Activated B cell treated with CpG ODN at 0.5 μM for 24 hours (primary cell): Measurements from ENCODE around the gene DPRX. TPM values are rescaled to one million over a fixed set of nuclear protein-coding genes. Genes with fewer than 3 reads are reported as not detected.
"Not testable (repeated sequence)": the region's sequence is repeated elsewhere in the genome, so short reads cannot be mapped to it uniquely, and the experiment has no call there.

ENCODE experiments used
- ATAC-seq: fragments of 200-7000 bp; cut with Tn5 transposase; one replicate; pipeline ENCODE4 v1.10.0; 2021; ENCODE audit warnings: low read depth, mild to moderate bottlenecking, moderate library complexity
- CTCF ChIA-PET: fragments of 350-600 bp; sonication (Branson Sonifier 250); formaldehyde crosslinking; loops from one replicate; lab custom pipeline; 2021; ENCODE audit warnings: antibody characterized with exemption; lab: Charles Lee
- POLR2A ChIA-PET: fragments of 350-600 bp; sonication (Branson Sonifier 250); formaldehyde crosslinking; loops from one replicate; lab custom pipeline; 2021; ENCODE audit warnings: antibody characterized with exemption; lab: Charles Lee
- DNase-seq: peaks from one replicate; pipeline ENCODE4 v3.0.0; 2022
- H3K27ac Mint-ChIP-seq: one replicate; pipeline ENCODE4 v1.8.0; 2020; ENCODE audit warnings: mixed read lengths
- H3K27me3 Mint-ChIP-seq: one replicate; pipeline ENCODE4 v1.8.0; 2021; ENCODE audit warnings: mixed read lengths
- H3K36me3 Mint-ChIP-seq: one replicate; pipeline ENCODE4 v1.8.0; 2021; ENCODE audit warnings: low read depth, mixed read lengths
- H3K4me1 Mint-ChIP-seq: one replicate; pipeline ENCODE4 v1.8.0; 2021; ENCODE audit warnings: mixed read lengths
- H3K4me3 Mint-ChIP-seq: one replicate; pipeline ENCODE4 v1.8.0; 2020; ENCODE audit warnings: mild to moderate bottlenecking, mixed read lengths
- H3K9me3 Mint-ChIP-seq: one replicate; pipeline ENCODE4 v1.8.0; 2020; ENCODE audit warnings: mixed read lengths
- CTCF ChIP-seq: fragments of 200-600 bp; IDR thresholded peaks from one replicate; pipeline ENCODE4 v1.8.0; 2022; ENCODE audit warnings: antibody characterized with exemption, mild to moderate bottlenecking
- intact Hi-C: fragments of 100-400 bp; cut with micrococcal nuclease; formaldehyde crosslinking; loops from one replicate; pipeline ENCODE4 v1.15.1; 2024
- total RNA-seq: library from RNA; stranded (reverse); gene quantifications from 2 replicates; pipeline ENCODE4 v1.2.3, GENCODE V29; 2022

Gene DPRX
- total RNA-seq, 1 donor from 2014 or later, result not detected

- intact Hi-C loops, result no loop called here
- Mint-ChIP-seq H3K4me3 (no peak overlapping the region), H3K4me1 (no peaks in the 10 kb centered on the region), H3K27ac (no peak overlapping the region), H3K9me3 (peaks cover 7% of the 10 kb centered on the region), H3K27me3 (no peaks in the 10 kb centered on the region), H3K36me3 (no peaks in the 10 kb centered on the region)
- CTCF ChIA-PET, result no interaction called here
- DNase-seq (no peak), ATAC-seq (no peak)
- no peak for TF ChIP-seq CTCF
- POLR2A ChIA-PET, result no interaction called here
Measured at GRCh38 chr19:53660584-53660983, 28.8 kb downstream of the DPRX start.

DNA sequence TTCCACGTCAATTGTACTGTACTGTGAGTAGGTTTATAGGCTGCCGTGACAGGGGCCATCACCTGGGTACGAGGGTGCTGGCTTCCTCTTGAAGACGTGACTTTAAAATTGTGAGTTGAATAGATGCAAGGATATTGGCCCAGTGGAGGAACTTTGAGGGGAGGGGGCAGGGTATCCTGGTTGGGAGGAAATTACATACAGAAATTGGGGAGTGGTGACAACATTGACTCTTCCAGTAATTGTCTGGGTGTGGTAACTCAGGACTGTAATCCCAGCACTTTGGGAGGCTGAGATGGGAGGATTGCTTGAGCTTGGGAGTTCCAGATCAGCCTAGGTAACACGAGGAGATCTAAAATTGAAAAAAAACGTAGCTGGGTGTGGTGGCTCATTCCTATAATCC lies 30.4 kb downstream of the DPRX start:
- Mint-ChIP-seq H3K36me3 (no peaks in the 10 kb centered on the region), H3K27me3 (no peaks in the 10 kb centered on the region), H3K9me3 (peaks cover 7% of the 10 kb centered on the region), H3K27ac (no peak overlapping the region), H3K4me1 (no peaks in the 10 kb centered on the region), H3K4me3 (no peak overlapping the region)
- intact Hi-C loops, result no loop called here
- no peak for DNase-seq
- TF ChIP-seq CTCF, result no peak
- ChIA-PET POLR2A (no interaction called here), CTCF (no interaction called here)
- ATAC-seq, result no peak

GRCh38 chr19:53664152-53664551 lies 32.4 kb downstream of the DPRX start:
- intact Hi-C loops, result no loop called here
- CTCF ChIA-PET, result no interaction called here
- no peak overlapping the region for H3K4me3 Mint-ChIP-seq
- no peaks in the 10 kb centered on the region for H3K27me3 Mint-ChIP-seq
- DNase-seq (no peak), ATAC-seq (no peak)
- no peaks in the 10 kb centered on the region for H3K36me3 Mint-ChIP-seq
- TF ChIP-seq CTCF, result no peak
- H3K9me3 Mint-ChIP-seq, result peaks cover 5% of the 10 kb centered on the region
- POLR2A ChIA-PET, result no interaction called here
- H3K27ac Mint-ChIP-seq, result no peak overlapping the region
- H3K4me1 Mint-ChIP-seq, result no peaks in the 10 kb centered on the region

DNA sequence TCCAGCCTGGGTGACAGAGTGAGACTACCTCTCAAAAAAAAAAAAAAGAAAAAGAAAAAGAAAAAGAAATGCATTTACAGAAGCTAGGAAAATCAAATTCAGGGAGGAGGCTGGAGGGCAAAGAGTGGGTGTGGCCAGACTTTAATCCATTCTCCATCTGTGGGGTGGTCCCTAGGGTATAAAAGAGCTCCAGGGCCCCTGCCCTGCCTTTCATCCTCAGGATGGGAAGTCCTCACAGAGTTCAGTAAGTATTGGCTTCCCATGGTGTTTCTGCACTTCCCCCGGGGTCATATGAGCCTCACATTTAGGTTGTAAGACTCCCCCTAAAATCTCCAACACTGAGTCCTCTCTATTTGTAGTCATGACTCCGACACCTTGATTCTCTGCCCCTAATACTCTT lies 33.0 kb downstream of the DPRX start:
- no peak overlapping the region for H3K4me3 Mint-ChIP-seq
- H3K27me3 Mint-ChIP-seq, result no peaks in the 10 kb centered on the region
- no peak overlapping the region for H3K27ac Mint-ChIP-seq

GRCh38 chr19:53666331-53666730 lies 34.5 kb downstream of the DPRX start:
- H3K36me3 Mint-ChIP-seq, H3K4me1 Mint-ChIP-seq, H3K27me3 Mint-ChIP-seq, ATAC-seq, POLR2A ChIA-PET, H3K4me3 Mint-ChIP-seq, DNase-seq, H3K27ac Mint-ChIP-seq, intact Hi-C loops, H3K9me3 Mint-ChIP-seq, CTCF ChIA-PET: not testable (repeated sequence)

More for the DNA sequence above, 33.0 kb downstream of the DPRX start:
- POLR2A ChIA-PET, result no interaction called here
- Mint-ChIP-seq H3K36me3 (no peaks in the 10 kb centered on the region), H3K9me3 (peaks cover 5% of the 10 kb centered on the region), H3K4me1 (no peaks in the 10 kb centered on the region)
- ATAC-seq (no peak), DNase-seq (no peak)
- intact Hi-C loops, result no loop called here
- TF ChIP-seq CTCF, result no peak
- CTCF ChIA-PET, result no interaction called here

DNA sequence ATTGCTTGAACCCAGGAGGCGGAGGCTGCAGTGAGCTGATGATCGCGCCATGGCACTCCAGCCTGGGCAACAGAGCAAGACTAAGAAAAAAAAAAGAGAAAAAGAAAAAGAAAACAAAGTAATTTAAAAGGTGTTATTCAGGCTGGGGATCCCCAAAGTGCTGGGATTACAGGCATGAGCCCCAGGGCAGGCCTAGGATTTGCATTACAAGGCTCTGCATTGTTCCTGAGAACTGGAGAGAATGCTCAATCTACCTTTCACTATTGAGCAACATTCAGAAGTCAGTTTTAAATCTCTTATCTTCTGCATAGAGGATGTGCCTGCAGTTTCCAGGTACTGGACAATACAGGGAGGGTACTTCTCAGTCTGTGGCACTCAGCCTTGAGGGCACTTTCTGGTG lies 37.0 kb downstream of the DPRX start:
- DNase-seq, H3K4me1 Mint-ChIP-seq, ATAC-seq, H3K27me3 Mint-ChIP-seq, intact Hi-C loops, H3K27ac Mint-ChIP-seq, H3K4me3 Mint-ChIP-seq, CTCF ChIA-PET, H3K9me3 Mint-ChIP-seq, POLR2A ChIA-PET, H3K36me3 Mint-ChIP-seq: not testable (repeated sequence)
